Endothelial cell of hepatic sinusoid (primary cell): ENCODE data around the gene ENDOU.

Experiments used
- in situ Hi-C: cut with HindIII; loops from 2 replicates; pipeline ENCODE4 v1.10.0; 2017; ENCODE audit warnings: low sequenced_read_pairs

Gene ENDOU

GRCh38 chr12:47757840-47758583 is 32.7 kb upstream of the ENDOU start:
- in situ Hi-C loops: loop anchor here (5.0 kb wide), 1 partner anchor 84 kb away; no protein-coding TSS in a partner anchor

GRCh38 chr12:47757364-47757839 is 32.1 kb upstream of the ENDOU start:
- in situ Hi-C loops: loop anchor here (5.0 kb wide), 1 partner anchor 85 kb away; no protein-coding TSS in a partner anchor

GRCh38 chr12:47755655-47756562 is 30.6 kb upstream of the ENDOU start:
- in situ Hi-C loops: loop anchor here (5.0 kb wide), 1 partner anchor 86 kb away; no protein-coding TSS in a partner anchor

- in situ Hi-C loops: loop anchor here (5.0 kb wide), 1 partner anchor 87 kb away; no protein-coding TSS in a partner anchor
These were observed 29.6 kb upstream of the ENDOU start for GRCh38 chr12:47754881-47755280.

- in situ Hi-C loops: no loop called here
These were observed 28.8 kb upstream of the ENDOU start for GRCh38 chr12:47754126-47754525.

GRCh38 chr12:47753021-47754001 is 28.0 kb upstream of the ENDOU start:
- in situ Hi-C loops: no loop called here

GRCh38 chr12:47752552-47752951 is 27.3 kb upstream of the ENDOU start:
- in situ Hi-C loops: no loop called here

- in situ Hi-C loops: no loop called here
These were observed 26.8 kb upstream of the ENDOU start for GRCh38 chr12:47752121-47752520.

GRCh38 chr12:47751561-47751960 is 26.3 kb upstream of the ENDOU start:
- in situ Hi-C loops: no loop called here

- in situ Hi-C loops: no loop called here
These were observed 25.7 kb upstream of the ENDOU start for GRCh38 chr12:47750916-47751470.

GRCh38 chr12:47750229-47750798 is 25.0 kb upstream of the ENDOU start:
- in situ Hi-C loops: no loop called here

- in situ Hi-C loops: no loop called here
These were observed 23.6 kb upstream of the ENDOU start for GRCh38 chr12:47748899-47749298.

- in situ Hi-C loops: no loop called here
These were observed 23.2 kb upstream of the ENDOU start for GRCh38 chr12:47748507-47748828.

- in situ Hi-C loops: no loop called here
These were observed 22.6 kb upstream of the ENDOU start for GRCh38 chr12:47747596-47748506.

- in situ Hi-C loops: no loop called here
These were observed 21.8 kb upstream of the ENDOU start for GRCh38 chr12:47747126-47747525.

GRCh38 chr12:47746523-47746922 is 21.2 kb upstream of the ENDOU start:
- in situ Hi-C loops: no loop called here

- in situ Hi-C loops: no loop called here
These were observed 20.8 kb upstream of the ENDOU start for GRCh38 chr12:47746073-47746472.

- in situ Hi-C loops: no loop called here
These were observed 20.3 kb upstream of the ENDOU start for GRCh38 chr12:47745485-47746041.
